Measurements from ENCODE around the gene PRKCZ. TPM values are rescaled to one million over a fixed set of nuclear protein-coding genes. Genes with fewer than 3 reads are reported as not detected.

PRKCZ gene
- total RNA-seq, 1 donor: 0.72 TPM

GRCh38 chr1:2102753-2103152, 52.5 kb downstream of the PRKCZ start:
- Histone ChIP-seq H3K9me3 (ENCODE audit: low read depth, low read length) (no peaks in the 10 kb centered on the region), H3K36me3 (ENCODE audit: insufficient read depth, low read length) (no peaks in the 10 kb centered on the region), H3K4me1 (ENCODE audit: insufficient read depth, low read length) (peaks cover 10% of the 10 kb centered on the region), H4K20me1 (ENCODE audit: insufficient read depth, low read length) (no peaks in the 10 kb centered on the region), H3K27me3 (ENCODE audit: insufficient read depth, low read length) (peaks cover 10% of the 10 kb centered on the region), H3K27ac (ENCODE audit: low read depth, low read length) (no peak overlapping the region), H3K4me3 (ENCODE audit: insufficient read depth, low read length) (no peak overlapping the region), H3K4me2 (ENCODE audit: insufficient read depth, low read length) (no peak overlapping the region), H2AFZ (ENCODE audit: low read length) (no peak overlapping the region), H3K79me2 (ENCODE audit: insufficient read depth, low read length) (no peaks in the 10 kb centered on the region)
- TF ChIP-seq CTCF (IDR thresholded peaks at IDR 0.05; ENCODE audit: extremely low read depth, low read depth, low read length): no peak
- no peak for DNase-seq (ENCODE audit: insufficient read length, low spot score, missing footprints)

GRCh38 chr1:2103266-2103900, 53.2 kb downstream of the PRKCZ start:
- Histone ChIP-seq H3K4me2 (ENCODE audit: insufficient read depth, low read length) (no peak overlapping the region), H3K79me2 (ENCODE audit: insufficient read depth, low read length) (no peaks in the 10 kb centered on the region), H3K27ac (ENCODE audit: low read depth, low read length) (no peak overlapping the region), H4K20me1 (ENCODE audit: insufficient read depth, low read length) (no peaks in the 10 kb centered on the region), H3K4me1 (ENCODE audit: insufficient read depth, low read length) (peaks cover 10% of the 10 kb centered on the region), H3K36me3 (ENCODE audit: insufficient read depth, low read length) (no peaks in the 10 kb centered on the region), H3K9me3 (ENCODE audit: low read depth, low read length) (no peaks in the 10 kb centered on the region), H3K27me3 (ENCODE audit: insufficient read depth, low read length) (peaks cover 10% of the 10 kb centered on the region), H3K4me3 (ENCODE audit: insufficient read depth, low read length) (no peak overlapping the region), H2AFZ (ENCODE audit: low read length) (no peak overlapping the region)
- TF ChIP-seq CTCF (IDR thresholded peaks at IDR 0.05; ENCODE audit: extremely low read depth, low read depth, low read length): no peak
- peak; percentile 78 for DNase-seq (ENCODE audit: insufficient read length, low spot score, missing footprints)

GRCh38 chr1:2103901-2104590, 53.8 kb downstream of the PRKCZ start:
- no peak overlapping the region for H3K4me3 ChIP-seq (ENCODE audit: insufficient read depth, low read length)
- no peak overlapping the region for H3K27ac ChIP-seq (ENCODE audit: low read depth, low read length)
- no peaks in the 10 kb centered on the region for H3K9me3 ChIP-seq (ENCODE audit: low read depth, low read length)
- H4K20me1 ChIP-seq (ENCODE audit: insufficient read depth, low read length): no peaks in the 10 kb centered on the region
- peaks cover 10% of the 10 kb centered on the region for H3K4me1 ChIP-seq (ENCODE audit: insufficient read depth, low read length)
- H3K79me2 ChIP-seq (ENCODE audit: insufficient read depth, low read length): no peaks in the 10 kb centered on the region
- no peak overlapping the region for H3K4me2 ChIP-seq (ENCODE audit: insufficient read depth, low read length)
- peaks cover 10% of the 10 kb centered on the region for H3K27me3 ChIP-seq (ENCODE audit: insufficient read depth, low read length)
- no peak for DNase-seq (ENCODE audit: insufficient read length, low spot score, missing footprints)
- H3K36me3 ChIP-seq (ENCODE audit: insufficient read depth, low read length): no peaks in the 10 kb centered on the region
- no peak for TF ChIP-seq CTCF (IDR thresholded peaks at IDR 0.05; ENCODE audit: extremely low read depth, low read depth, low read length)
- no peak overlapping the region for H2AFZ ChIP-seq (ENCODE audit: low read length)

GRCh38 chr1:2104621-2105427, 54.6 kb downstream of the PRKCZ start:
- Histone ChIP-seq H3K79me2 (ENCODE audit: insufficient read depth, low read length) (no peaks in the 10 kb centered on the region), H3K4me1 (ENCODE audit: insufficient read depth, low read length) (peaks cover 7% of the 10 kb centered on the region), H2AFZ (ENCODE audit: low read length) (no peak overlapping the region), H3K4me3 (ENCODE audit: insufficient read depth, low read length) (no peak overlapping the region), H3K27me3 (ENCODE audit: insufficient read depth, low read length) (peaks cover 10% of the 10 kb centered on the region), H3K4me2 (ENCODE audit: insufficient read depth, low read length) (no peak overlapping the region), H3K9me3 (ENCODE audit: low read depth, low read length) (no peaks in the 10 kb centered on the region), H3K36me3 (ENCODE audit: insufficient read depth, low read length) (no peaks in the 10 kb centered on the region), H3K27ac (ENCODE audit: low read depth, low read length) (no peak overlapping the region), H4K20me1 (ENCODE audit: insufficient read depth, low read length) (no peaks in the 10 kb centered on the region)
- no peak for DNase-seq (ENCODE audit: insufficient read length, low spot score, missing footprints)
- TF ChIP-seq CTCF (IDR thresholded peaks at IDR 0.05; ENCODE audit: extremely low read depth, low read depth, low read length): no peak

Measured in osteoblast (primary cell).